Measurements from ENCODE around the gene SIVA1.

- TF ChIP-seq CTCF (IDR thresholded peaks at IDR 0.05) (no peak), USF1 (CRISPR knock-in tag; IDR thresholded peaks at IDR 0.05) (no peak), ATF6 (CRISPR knock-in tag; IDR thresholded peaks at IDR 0.05) (no peak), NFATC4 (CRISPR knock-in tag; IDR thresholded peaks at IDR 0.05) (no peak), NR1H2 (CRISPR knock-in tag; IDR thresholded peaks at IDR 0.05) (no peak), ZNF232 (CRISPR knock-in tag; IDR thresholded peaks at IDR 0.05) (no peak), TEAD4 (CRISPR knock-in tag; IDR thresholded peaks at IDR 0.05) (no peak)
These were observed 20.8 kb downstream of the SIVA1 start for GRCh38 chr14:104773505-104774452.
